Stimulated activated CD4-positive, alpha-beta T cell treated with anti-CD3 and anti-CD28 coated beads, Interleukin-15, amount 100 ng/mL, for 48 hours (primary cell): ENCODE results near the gene CACNA1I.
"Not testable (repeated sequence)": the region's sequence is repeated elsewhere in the genome, so short reads cannot be mapped to it uniquely, and the experiment has no call there.

Source experiments
- DNase-seq, 2 donors: peaks; one replicate each; pipeline ENCODE4 v3.0.0-alpha.2; 2020; ENCODE audit warnings: low read depth in 2 of 2

The CACNA1I gene

DNA sequence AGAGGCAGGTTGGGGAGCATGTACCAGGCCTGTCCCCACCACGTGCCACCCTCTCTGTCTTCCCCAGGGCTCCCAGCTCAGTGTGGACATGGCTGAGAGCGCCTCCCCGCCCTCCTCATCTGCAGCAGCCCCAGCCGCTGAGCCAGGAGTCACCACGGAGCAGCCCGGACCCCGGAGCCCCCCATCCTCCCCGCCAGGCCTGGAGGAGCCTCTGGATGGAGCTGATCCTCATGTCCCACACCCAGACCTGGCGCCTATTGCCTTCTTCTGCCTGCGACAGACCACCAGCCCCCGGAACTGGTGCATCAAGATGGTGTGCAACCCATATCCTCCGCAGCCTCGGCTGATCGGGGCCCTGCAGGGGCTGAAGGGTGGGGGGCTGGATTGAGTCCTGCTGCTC, at the start of gene CACNA1I:
Gene CACNA1I (plus strand): TSS at position 89 of the 400 bp plus-strand sequence. CDS start 0 bp downstream, at position 89.
- DNase-seq = no peak

DNA sequence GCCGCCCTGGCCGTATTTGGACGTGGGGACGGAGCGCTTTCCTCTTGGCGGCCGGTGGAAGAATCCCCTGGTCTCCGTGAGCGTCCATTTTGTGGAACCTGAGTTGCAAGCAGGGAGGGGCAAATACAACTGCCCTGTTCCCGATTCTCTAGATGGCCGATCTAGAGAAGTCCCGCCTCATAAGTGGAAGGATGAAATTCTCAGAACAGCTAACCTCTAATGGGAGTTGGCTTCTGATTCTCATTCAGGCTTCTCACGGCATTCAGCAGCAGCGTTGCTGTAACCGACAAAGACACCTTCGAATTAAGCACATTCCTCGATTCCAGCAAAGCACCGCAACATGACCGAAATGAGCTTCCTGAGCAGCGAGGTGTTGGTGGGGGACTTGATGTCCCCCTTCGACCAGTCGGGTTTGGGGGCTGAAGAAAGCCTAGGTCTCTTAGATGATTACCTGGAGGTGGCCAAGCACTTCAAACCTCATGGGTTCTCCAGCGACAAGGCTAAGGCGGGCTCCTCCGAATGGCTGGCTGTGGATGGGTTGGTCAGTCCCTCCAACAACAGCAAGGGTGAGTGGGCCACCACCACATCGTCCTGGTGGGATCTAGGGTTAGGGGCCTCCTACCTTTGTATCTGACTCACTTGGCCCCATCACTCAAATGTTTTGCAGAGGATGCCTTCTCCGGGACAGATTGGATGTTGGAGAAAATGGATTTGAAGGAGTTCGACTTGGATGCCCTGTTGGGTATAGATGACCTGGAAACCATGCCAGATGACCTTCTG, 49.3 kb upstream of the CACNA1I start:
- DNase-seq = not testable (repeated sequence)

DNA sequence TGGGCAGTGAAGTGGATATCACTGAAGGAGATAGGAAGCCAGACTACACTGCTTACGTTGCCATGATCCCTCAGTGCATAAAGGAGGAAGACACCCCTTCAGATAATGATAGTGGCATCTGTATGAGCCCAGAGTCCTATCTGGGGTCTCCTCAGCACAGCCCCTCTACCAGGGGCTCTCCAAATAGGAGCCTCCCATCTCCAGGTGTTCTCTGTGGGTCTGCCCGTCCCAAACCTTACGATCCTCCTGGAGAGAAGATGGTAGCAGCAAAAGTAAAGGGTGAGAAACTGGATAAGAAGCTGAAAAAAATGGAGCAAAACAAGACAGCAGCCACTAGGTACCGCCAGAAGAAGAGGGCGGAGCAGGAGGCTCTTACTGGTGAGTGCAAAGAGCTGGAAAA, 48.5 kb upstream of the CACNA1I start:
- not testable (repeated sequence) for DNase-seq

DNA sequence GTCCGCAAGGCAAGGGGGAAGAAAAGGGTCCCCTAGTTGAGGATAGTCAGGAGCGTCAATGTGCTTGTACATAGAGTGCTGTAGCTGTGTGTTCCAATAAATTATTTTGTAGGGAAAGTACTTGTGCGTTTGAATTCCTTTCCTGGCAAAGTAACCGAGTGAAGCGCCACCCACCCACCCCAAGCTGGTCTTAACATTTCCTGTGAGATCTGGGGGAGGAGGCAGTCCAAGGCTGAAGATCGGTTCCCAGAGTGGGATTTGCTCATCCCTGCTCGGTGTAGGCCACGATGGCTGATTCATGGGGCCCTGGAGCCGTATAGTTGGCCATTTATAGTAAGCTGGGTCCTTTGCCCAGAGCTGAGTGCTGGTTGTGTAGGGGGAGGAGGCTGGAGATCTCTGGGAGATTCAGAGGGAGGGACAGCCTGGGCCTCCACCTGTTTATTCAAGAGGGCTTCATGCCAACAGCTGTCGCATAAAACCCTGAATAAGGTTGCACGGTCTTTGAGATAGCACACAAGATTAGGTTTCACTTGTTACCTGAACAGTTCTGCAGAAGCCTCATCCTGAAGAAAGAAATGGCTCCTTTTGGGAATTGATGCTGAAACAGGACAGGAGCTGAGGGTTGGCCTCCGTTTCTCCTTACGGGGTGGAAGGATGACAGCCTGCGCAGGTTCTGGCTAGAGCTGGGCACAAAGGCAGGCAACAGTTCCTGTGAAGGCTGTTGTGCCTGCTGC, 47.8 kb upstream of the CACNA1I start:
- no peak for DNase-seq

DNA sequence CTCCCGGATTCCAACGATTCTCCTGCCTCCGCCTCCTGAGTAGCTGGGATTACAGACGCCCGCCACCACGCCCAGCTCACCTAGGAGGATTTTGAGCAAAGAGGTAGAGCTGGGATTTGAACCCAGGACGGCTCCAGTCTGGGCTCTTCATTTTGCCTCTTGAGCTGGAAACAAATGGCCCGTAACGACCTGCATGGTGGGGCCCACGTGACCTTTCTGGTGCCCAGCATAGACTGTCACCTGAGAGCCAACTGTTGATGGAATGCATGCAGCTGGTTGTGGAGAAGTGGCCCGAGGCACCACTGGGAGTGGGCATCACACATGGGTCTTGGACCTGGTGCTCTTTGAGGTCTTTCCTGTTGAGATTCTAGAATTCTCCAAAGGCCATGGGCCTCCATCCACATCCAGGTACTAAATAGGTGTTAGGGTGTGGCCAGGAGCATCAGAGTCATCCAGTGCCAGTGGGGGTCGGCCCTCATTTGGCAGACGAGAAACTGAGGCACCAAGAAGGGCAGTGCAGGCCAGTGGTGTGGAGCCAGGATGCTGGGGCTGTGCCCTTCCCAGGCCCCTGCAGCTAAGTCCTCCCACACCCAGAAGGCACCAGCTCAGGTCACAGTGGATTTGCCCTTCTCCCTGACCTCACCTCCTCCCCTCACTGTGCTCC, 46.3 kb upstream of the CACNA1I start:
- DNase-seq = no peak

DNA sequence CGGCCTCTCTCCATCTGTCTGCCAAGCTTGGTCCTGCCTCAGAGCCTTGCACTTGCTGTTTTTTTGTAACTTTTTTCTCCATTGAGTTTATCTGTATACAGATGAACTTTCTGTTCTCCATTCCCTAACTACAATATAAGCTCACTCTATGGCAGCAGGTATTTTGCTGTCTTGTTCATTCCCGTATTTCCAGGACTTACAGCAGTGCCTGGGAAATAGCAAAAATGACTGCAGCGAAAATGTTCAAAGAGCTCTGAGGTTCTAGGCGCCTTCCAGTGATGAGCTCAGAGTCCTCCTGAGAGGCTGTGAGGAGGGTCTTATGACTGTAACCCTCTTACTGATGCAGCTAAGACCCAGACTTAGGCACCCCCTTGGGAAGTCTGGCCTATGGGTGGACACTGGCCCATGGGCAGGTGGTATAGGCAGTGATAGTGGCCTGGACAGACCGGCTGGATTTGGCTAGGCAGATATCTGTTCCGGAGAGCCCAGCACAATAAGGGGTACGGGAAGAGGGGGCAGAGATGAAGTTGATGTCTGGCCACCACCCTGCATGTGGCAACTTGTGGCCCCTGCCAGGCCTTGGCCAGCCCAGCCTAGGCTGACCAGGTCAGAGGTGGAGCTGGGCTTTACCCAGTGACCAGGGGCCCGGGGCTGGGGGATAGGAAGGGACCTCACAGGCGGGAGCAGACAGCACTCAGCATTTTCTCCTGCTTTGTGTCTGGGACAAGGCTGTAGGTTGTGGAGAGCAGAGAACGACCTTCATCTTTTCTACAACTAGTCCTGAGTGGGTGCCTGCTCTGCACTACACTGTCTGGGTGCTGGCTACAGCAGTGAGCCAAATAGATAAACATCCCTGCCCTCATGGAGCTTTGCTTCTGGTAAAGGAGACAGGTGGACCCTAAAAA, 45.5 kb upstream of the CACNA1I start:
- no peak for DNase-seq

DNA sequence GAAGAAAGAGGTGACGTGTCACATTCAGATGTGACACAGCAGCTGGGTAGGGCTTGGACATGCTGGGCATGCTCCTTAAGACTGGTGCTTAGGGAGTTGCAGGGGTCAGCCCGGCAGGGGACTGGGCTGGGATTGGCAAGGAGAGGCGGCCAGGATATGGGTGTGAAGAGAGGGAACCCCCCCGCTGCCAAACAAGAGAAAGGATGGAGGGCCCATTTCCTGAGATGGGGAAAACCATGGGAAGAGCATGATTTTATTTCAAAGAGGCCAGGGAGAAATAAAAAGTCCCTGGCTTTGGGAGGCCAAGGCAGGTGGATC, 44.9 kb upstream of the CACNA1I start:
- DNase-seq = no peak

DNA sequence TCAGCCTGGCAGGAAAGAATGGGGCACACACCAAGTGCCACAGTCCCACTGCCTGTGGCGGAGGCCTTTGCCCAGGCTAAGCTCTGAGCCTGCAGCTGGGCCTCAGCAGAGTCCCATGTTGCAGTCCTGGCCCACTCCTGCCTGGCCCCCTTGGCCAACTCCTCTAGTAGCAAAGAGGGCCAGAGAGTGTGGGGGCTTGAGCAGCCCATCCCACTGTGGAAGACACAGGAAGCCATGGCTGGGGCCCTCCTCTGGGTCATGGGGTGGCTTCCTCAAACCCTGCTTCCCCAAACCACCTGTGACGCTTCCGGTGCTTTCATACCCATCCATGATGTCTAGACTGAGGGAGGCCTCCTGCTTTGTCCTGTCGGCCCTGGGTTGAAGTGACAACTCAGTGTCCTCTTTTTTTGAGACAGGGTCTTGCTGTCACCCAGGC, 43.8 kb upstream of the CACNA1I start:
- DNase-seq = no peak

DNA sequence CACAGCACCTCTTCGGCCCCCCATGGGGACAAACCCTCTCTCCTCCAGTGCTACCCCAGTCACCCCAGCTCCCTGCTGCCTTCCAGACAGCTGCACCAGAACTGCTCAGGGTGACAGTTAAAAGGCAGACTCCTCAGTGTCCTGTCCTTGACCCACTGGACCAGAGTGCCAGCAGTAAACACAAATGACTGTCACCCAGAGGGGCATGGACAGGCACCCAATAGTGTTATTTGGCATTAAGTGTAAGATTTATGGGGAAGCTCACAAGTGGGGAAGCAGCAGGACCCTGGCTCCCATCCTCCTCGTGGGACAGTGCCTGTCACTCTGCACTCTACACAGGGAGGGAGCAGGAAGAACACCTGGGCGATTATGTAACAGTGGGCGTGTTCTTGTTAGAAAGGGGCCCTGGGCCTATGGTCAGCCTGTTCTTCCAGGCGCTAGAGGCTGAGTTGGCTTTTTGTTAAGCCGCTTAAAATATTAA, 43.0 kb upstream of the CACNA1I start:
- no peak for DNase-seq

DNA sequence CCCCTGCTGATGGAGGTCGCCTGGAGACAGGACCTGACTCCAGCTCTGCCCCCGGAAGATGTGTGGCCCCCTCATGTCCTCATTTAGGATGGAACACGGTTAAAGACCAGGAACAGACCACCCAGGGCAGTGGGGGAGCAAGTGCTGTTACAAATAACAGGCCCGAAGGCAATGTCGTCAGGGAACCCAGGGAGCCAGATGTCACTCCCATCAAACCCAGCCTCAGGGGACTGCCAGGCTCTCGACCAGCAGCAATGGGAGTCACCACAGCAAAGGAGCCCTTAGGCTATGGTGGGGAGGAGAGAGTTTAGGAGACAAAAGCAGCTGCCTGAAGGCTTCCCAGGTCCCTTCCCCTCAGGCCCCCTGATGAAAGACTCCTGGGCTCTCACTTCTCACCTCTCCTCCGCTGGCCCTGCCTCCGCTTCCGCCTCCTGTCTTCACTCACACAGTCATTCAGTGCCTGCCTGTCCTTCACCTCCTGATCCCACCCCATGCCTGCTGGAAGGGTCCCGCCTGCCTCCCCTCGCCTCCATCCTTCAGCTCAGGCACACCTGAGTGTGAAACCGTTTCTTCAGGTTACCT, 42.4 kb upstream of the CACNA1I start:
- no peak for DNase-seq

DNA sequence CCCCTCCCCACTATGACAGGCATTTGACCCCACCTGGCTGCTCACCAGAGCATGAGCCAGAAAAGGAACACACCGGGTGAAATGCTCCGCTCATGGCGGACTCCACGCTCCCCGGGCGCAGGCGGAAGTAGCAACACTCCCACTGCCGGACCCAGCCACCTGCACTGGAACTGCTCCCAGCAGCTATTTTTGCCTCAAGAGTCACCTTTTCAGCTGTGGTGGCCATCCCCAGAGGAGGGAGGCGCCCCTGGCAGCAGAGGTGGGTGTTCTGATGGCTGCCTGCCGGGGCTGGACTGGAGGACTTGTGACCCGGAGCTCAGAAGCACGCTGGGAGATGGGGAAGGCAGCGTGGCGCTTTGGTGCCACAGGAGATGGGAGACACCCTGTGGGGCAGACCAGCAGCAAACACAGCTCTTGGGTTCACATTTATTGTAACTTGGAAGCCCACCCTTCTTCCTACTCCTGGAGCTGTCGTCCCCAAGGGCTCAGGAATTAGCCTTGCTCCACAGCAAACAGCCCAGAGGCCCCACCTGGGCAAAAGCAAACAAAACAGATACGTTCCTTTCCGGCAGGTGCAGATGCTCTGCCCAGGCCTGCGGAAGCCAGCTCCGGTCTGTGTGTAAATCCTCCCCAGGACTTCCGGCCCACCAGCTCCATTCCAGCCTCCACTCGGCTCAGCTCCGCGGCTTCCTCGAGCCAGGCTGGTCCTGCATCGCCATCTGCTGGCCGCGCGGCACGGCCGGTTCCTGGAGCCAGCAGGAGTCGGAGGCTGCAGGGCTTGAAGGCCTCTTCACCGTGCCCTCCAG, 41.7 kb upstream of the CACNA1I start:
- peak; percentile 85 to 88 for DNase-seq

DNA sequence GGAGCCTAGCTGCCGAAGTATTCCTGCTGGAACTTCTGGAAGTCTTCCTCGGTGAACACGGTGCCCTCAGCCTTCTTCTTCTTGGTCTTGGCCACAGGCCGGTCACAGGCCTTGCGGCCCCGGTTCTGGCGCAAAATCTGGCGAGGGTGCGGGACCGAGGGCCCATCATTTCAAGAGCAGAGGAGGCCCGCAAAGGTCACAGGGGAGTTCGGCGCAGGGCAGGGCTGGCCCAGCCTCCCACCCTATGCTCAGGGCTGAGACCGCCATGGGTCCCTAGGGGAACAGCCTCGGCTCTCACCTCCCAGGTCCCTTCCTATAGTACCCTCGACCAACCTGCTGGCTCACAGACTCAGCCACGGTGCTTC, 41.1 kb upstream of the CACNA1I start:
- DNase-seq = no peak

DNA sequence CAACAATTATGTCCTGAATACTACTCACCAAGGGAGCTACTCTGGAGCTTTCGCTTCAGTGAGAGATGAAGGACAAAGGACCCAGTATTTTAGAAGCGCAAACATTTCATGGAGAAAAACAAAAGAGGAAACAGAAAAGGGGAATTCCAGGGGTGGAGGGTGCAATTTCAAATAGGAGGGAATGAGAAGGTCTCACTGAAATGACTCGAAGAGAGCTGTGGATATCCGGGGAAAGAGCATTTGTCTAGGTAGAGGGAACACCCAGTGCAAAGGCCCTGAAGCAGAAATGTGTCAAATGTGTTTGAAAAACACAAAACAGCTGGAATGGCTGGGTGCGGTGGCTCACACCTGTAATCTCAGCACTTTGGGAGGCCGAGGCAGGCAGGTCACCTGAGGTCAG, 40.4 kb upstream of the CACNA1I start:
- no peak for DNase-seq

DNA sequence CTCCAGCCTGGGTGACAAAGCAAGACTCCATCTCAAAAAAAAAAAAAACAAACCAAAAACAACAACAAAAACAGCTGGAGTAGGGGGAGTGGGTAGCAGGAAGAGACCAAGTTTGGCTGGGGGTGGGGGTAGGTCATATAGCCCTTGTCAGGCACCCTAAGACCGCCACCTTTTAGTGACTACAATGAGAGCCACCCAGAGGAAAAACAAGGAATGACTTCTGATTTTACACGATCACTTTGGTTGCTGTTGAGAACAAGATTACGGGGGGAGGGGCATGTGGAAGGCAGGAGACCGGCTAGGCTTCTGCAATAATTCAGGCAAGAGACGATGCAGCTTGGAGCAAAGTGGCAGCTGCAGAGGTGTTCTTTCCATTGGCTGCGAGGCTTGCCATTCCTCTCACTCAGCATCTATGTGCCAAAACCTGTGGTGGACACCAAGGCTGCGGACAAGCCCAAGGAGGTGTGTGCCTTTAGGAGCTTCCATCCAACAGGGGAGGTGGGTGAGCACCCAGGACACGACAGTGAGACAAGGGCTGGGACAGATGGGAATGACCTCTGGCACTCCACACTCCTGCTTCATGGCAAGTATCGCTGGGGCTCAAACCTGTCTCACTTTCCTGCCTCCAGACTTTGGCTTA, 39.7 kb upstream of the CACNA1I start:
- DNase-seq = no peak

DNA sequence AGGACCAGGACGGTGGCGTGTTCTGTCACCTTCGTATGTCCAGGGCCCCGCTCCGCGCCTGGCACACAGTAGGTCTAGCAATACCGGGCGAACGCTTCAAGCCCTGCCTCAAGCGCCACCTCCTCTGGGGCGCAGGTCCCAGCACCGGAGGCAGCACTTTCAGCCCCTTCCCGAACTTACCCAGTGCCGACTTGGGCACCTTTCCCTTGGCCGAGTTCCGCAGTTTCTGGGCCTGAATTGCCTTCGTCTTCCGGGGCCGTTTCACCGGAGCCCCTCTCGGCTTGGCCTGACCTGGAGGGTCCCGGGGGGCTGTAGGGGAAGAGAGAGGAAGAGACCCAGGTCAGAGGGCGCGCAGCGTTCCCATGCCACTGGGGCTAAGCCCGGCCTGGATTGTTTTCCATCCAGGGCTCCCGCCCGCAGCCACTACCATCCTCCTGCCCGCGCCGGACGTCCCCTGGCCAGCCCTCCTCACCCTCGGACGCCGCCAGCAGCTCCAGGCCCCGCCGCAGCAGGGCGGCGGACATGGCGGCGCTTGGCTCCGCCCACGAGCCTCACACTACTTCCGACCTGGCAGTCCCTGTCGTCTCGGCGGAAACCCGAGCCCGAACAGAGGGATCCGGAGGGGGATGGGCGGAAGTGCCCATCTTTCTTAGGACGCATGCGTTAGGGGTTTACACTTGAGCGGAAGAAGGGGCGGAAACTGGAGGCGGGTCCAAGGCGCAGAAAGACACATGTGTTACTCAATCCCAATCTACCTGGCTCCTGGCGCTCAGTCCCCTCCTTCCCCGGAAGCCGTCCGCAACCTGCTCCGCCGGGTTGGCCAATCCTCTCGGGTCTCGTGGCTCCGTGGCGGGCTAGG, 38.1 kb upstream of the CACNA1I start, which contains the start of gene RPS19BP1:
Gene RPS19BP1 (minus strand): TSS at position 534 of the 859 bp plus-strand sequence. CDS start 10 bp downstream, at position 524.
- peak; percentile 99 to 100 for DNase-seq

DNA sequence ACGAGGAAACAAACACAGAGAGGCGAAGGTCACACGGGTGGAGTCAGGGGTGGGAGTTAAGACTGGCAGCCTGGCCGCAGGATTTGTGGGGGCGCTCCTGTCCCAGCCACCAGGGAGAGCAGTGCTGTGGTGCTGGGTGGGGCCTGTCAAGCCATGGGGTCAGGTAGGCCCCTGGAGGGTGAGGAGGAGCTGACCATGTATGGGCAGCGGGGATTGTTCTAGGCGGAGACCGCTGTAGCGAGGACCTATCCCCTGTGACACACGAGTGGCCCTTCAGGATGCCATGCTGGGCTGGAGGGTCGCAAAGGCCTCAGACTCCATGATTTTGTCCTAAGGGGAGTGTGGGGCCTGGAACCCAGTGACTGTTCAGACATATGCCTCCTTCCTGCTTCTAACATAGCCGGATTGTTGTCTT, 36.5 kb upstream of the CACNA1I start:
- DNase-seq = no peak

DNA sequence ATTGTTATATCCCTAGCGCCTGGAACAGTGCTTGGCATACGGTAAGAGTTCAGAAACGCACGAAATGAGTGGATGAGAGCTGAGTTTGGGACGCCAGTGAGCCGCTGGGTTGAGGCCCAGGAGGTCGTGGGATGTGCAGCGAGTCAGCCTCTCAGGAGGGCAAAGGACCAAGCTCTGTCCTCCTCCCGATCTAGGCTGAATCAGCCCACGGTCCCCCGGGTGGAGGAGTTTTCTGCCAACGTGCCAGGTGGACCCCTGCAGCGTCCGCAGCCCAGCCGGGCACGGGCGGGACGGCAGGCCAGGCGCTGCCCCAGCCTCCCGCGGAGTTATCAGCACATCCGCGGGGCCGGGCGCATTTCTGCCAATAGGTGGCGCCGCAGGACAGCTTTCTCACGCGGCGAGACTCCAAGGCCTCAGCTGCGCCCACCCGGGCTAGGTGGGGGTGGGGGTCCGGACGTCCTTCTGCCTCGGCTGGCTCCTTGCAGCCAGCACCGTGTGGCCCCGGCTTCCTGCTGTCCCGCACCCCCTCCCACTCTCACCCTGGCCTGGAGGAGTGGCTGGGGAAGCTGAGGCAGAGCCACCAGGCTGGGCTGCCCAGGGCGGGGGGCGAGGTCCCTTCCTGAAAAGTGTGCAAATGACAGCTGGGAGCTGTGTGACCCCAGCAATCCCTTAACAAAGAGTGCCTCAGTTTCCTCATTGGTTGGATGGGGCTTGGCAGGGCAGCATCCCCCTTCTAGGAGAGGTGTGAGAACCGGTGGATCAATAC, 35.8 kb upstream of the CACNA1I start:
- DNase-seq = peak; percentile 59 to 79

DNA sequence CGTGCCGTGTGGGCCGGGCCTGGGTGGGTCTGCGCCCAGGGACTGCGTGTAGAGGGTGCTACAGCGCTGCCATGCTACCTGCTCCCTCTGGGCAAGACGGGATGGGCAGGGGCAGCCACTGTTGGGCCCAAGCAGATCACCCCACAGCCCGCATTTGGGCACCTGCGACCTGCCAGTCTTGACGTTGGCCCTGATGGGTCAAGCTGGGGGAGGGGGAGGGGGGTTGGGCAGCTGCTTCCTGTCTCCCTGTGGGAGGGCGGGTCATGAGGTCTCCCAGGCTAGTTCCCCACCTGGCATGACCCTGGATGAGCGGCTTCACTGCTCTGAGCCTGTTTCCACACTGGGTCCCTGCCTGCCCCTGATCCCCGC, 35.2 kb upstream of the CACNA1I start:
- DNase-seq = no peak
